HG03060 (cell line): Measurements from ENCODE around the gene ST3GAL3.
A peak's percentile ranks its signal among the peaks of the same experiment; 100 is the strongest.

Source experiments
- ATAC-seq: cut with Tn5 transposase; IDR thresholded peaks from one replicate; pipeline ENCODE4 v1.9.1; 2021; ENCODE audit warnings: low read depth, moderate number of reproducible peaks; ENCODE audit not compliant: unreplicated experiment

ST3GAL3 gene

GRCh38 chr1:43934101-43934985 lies 227.0 kb downstream of the ST3GAL3 start:
- ATAC-seq: no peak

GRCh38 chr1:43934986-43935324 lies 227.6 kb downstream of the ST3GAL3 start:
- no peak for ATAC-seq

- ATAC-seq: no peak
These were observed 228.5 kb downstream of the ST3GAL3 start for GRCh38 chr1:43935711-43936427.

DNA sequence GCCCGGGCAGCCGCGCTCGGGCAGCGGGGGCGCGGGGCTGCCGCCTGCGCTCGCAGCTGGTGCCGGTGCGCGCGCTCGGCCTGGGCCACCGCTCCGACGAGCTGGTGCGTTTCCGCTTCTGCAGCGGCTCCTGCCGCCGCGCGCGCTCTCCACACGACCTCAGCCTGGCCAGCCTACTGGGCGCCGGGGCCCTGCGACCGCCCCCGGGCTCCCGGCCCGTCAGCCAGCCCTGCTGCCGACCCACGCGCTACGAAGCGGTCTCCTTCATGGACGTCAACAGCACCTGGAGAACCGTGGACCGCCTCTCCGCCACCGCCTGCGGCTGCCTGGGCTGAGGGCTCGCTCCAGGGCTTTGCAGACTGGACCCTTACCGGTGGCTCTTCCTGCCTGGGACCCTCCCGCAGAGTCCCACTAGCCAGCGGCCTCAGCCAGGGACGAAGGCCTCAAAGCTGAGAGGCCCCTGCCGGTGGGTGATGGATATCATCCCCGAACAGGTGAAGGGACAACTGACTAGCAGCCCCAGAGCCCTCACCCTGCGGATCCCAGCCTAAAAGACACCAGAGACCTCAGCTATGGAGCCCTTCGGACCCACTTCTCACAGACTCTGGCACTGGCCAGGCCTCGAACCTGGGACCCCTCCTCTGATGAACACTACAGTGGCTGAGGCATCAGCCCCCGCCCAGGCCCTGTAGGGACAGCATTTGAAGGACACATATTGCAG lies 229.3 kb downstream of the ST3GAL3 start:
- no peak for ATAC-seq

GRCh38 chr1:43937179-43937865 lies 230.0 kb downstream of the ST3GAL3 start:
- ATAC-seq: no peak

- no peak for ATAC-seq
These were observed 231.0 kb downstream of the ST3GAL3 start for GRCh38 chr1:43938383-43938782.

DNA sequence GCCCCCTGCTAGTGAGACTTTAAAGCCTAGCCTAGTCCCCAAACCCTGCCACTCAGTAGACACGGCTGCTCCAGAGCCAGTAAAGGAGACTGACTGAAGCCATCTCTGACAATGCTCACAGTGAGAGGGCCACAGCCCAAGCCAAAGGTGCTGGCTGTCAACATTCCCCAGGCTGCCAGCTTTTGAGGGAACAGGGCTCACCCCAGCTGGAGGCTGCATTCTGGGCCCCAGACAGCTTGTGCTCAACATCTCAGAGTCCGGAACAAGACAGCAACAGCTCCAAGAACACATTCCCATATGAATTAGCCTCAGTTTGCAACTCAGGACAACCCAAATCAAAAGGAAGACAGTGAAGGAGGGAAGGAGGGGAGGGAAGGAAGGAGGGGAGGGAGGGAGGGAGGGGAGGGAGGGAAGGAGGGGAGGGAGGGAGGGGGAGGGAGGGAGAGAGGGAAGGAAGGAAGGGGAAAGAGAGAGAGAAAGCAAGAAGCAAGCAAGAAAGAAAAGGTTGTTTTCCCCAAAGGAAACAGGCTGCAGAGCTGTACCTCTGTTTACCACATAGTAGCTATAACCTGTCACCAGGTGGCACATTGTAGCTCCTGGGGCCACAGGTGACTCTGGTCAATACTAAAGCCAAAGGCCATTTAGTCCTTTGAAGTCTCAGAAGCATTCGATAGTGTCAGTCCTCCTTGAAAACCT lies 231.7 kb downstream of the ST3GAL3 start:
- ATAC-seq: no peak

GRCh38 chr1:43942411-43942810 lies 235.1 kb downstream of the ST3GAL3 start:
- no peak for ATAC-seq

DNA sequence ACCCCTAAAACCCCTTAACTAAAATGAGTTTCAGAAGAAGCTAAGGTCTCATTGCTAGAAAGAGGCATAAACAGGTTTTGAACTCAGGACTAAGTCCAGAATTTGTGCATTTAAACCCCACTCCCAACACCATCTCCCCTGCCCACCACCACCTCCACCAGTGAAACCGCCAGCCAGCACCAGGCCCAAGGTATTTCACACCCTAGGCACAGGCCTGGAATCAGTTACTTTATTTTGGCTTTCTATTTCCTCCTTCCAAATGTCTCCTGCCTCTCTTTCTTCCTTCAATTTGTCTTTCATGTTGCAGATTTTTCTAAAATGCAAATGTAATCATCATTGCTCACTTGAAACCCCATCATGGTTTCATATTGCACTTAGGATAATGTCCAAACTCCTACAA lies 237.5 kb downstream of the ST3GAL3 start:
- ATAC-seq: no peak

- ATAC-seq: no peak
These were observed 238.4 kb downstream of the ST3GAL3 start for GRCh38 chr1:43945674-43946235.

GRCh38 chr1:43946236-43947060 lies 239.1 kb downstream of the ST3GAL3 start, which contains the start of gene IPO13:
Gene IPO13 (plus strand): TSS chr1:43946950. CDS start chr1:43947601, 651 bp downstream.
- peak; percentile 80 for ATAC-seq

- ATAC-seq: no peak
These were observed 239.9 kb downstream of the ST3GAL3 start for GRCh38 chr1:43947061-43947873.

GRCh38 chr1:43947874-43948437 lies 240.6 kb downstream of the ST3GAL3 start:
- no peak for ATAC-seq

GRCh38 chr1:43949678-43950077 lies 242.3 kb downstream of the ST3GAL3 start:
- ATAC-seq: no peak

DNA sequence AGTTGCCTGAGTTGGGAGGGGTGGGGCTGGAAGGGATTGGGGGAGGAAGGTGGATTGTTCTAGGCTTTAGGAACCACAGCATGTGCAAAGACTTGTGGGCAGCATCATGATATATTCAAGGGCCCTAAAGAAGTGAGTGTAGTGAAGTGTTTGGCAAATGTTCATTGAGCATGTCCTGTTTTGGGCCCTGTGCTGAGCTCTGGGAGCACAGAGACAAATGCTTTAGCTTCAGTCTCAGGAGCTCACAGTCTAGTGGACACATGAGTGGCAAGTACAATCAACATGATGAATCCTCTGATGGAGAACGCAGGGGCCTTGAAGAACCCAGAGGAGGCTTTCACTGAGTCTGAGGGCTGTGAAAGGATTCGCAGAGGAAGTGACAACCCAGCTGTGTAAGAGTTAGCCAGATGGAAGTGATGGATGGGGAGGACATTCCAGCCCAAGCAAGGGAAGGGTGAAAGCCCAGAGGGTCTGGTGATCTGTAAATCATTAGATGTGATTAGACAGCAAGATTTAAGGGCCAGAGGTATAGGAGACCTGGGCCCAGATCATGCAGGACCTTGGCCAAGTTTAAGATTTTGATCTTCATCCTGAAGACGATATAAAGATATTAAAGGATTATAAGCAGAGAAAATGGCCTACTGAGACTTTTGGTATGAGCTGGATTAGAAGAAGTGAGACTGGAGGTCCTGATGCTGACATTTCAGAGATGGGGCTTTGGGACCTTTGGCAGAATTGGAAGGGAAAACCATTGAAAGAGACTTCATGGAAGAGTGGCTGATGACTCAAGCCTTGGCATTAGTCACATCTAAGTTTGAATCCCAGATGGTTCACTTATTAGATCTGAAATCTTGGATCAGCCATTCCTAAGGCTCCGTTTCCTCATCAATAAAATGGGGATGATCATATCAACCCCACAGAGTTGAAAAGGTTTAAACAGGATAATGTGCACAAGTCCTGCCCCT lies 244.0 kb downstream of the ST3GAL3 start:
- ATAC-seq: no peak

DNA sequence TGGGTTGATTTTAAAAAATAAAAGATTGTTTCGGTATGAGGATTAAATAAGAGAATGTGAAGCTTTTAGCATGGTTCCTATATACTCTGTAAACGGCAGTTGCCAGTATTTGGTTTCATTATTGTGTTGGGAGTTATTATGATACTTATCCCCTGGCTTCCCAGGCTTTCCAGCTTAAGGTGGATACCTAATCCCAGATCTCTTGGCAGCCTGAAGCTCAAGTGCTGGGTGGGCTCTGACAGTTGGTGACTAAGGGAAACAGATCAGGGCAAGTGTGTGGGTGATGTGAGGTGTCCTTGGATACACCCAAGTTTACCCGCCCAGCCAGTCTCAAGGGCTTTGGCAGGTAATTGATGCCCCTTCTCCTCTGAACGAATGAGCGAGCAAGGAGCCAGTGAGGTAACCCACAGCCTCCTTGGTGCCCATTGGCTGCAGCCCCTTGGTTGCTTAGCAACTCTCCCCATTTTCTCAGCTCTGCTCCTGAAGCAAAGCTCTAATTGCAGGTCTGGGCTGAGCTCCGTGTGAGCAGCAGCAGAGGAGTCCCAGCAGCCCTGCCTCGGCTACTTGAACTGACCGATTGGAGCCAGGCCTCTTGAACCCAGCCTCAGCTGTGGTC lies 245.5 kb downstream of the ST3GAL3 start:
- no peak for ATAC-seq
